Osteoblast (primary cell): ENCODE data around the gene KLK14. TPM values are rescaled to one million over a fixed set of nuclear protein-coding genes. Genes with fewer than 3 reads are reported as not detected.

Experiments
- DNase-seq: peaks from one replicate; pipeline ENCODE4 v3.0.0; 2011; ENCODE audit warnings: low spot score, mixed read lengths; ENCODE audit not compliant: insufficient read length; ENCODE audit errors: missing footprints
- H2AFZ ChIP-seq: 2 replicates; pipeline ENCODE4 v1.6.0; 2011; ENCODE audit warnings: mild to moderate bottlenecking, low read length
- H3K27ac ChIP-seq: 2 replicates; pipeline ENCODE4 v1.5.1; 2011; ENCODE audit warnings: mild to moderate bottlenecking, low read depth, low read length, moderate library complexity
- H3K27me3 ChIP-seq: 2 replicates; pipeline ENCODE4 v1.6.0; 2012; ENCODE audit warnings: mild to moderate bottlenecking, control low read depth, inconsistent platforms, low read length, moderate library complexity; ENCODE audit not compliant: insufficient read depth
- H3K36me3 ChIP-seq: 2 replicates; pipeline ENCODE4 v1.5.1; 2011; ENCODE audit warnings: mild to moderate bottlenecking, low read length, control low read depth, moderate library complexity; ENCODE audit not compliant: insufficient read depth
- H3K4me1 ChIP-seq: 2 replicates; pipeline ENCODE4 v1.5.1; 2011; ENCODE audit warnings: mild to moderate bottlenecking, low read length, control low read depth, moderate library complexity; ENCODE audit not compliant: insufficient read depth
- H3K4me2 ChIP-seq: 2 replicates; pipeline ENCODE4 v1.6.0; 2011; ENCODE audit warnings: mild to moderate bottlenecking, low read length; ENCODE audit not compliant: insufficient read depth
- H3K4me3 ChIP-seq: fragments of 200-600 bp; sonication (generic); 3 replicates; pipeline ENCODE4 v1.5.1; 2012; ENCODE audit warnings: mild to moderate bottlenecking, low read length, inconsistent platforms; ENCODE audit not compliant: insufficient read depth
- H3K79me2 ChIP-seq: 2 replicates; pipeline ENCODE4 v1.6.0; 2012; ENCODE audit warnings: mild to moderate bottlenecking, low read length, control low read depth, inconsistent platforms; ENCODE audit not compliant: insufficient read depth
- H3K9me3 ChIP-seq: 2 replicates; pipeline ENCODE4 v1.5.1; 2011; ENCODE audit warnings: low read depth, low read length, control low read depth
- H4K20me1 ChIP-seq: 2 replicates; pipeline ENCODE4 v1.6.0; 2012; ENCODE audit warnings: mild to moderate bottlenecking, low read length, control low read depth; ENCODE audit not compliant: insufficient read depth
- total RNA-seq: library from RNA; depleted of rRNA; stranded (reverse); fragments of >200 nt; gene quantifications from 2 replicates; pipeline ENCODE4 v1.2.3, GENCODE V29; 2012
- TF ChIP-seq, protein P1 (sequence below): IDR thresholded peaks from 2 replicates; pipeline ENCODE4 v1.5.1; 2011; ENCODE audit warnings: mild to moderate bottlenecking, low read depth, low read length, moderate library complexity; ENCODE audit errors: extremely low read depth

Gene KLK14
- total RNA-seq, 1 donor, result not detected

DNA sequence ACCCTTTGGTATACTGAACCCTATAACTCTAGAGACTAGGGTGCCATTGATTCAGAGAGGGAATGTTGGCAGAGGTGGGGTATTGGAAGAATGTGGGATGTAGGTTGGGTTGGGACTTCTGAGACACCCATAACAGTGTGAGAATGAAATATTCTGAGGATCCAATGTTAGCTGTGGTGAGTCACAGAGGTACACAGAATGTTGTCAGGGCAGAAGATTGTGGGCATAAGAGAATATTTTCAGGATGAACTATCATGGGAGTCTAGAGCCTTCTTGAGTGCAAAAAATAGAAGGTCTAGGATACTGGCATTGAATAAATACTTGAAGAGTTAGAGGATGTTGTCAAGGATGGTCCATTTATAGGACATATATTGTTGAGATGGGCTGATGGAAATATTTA lies 26.8 kb downstream of the KLK14 start:
- peak; percentile 43 for DNase-seq
- TF ChIP-seq, protein P1, sequence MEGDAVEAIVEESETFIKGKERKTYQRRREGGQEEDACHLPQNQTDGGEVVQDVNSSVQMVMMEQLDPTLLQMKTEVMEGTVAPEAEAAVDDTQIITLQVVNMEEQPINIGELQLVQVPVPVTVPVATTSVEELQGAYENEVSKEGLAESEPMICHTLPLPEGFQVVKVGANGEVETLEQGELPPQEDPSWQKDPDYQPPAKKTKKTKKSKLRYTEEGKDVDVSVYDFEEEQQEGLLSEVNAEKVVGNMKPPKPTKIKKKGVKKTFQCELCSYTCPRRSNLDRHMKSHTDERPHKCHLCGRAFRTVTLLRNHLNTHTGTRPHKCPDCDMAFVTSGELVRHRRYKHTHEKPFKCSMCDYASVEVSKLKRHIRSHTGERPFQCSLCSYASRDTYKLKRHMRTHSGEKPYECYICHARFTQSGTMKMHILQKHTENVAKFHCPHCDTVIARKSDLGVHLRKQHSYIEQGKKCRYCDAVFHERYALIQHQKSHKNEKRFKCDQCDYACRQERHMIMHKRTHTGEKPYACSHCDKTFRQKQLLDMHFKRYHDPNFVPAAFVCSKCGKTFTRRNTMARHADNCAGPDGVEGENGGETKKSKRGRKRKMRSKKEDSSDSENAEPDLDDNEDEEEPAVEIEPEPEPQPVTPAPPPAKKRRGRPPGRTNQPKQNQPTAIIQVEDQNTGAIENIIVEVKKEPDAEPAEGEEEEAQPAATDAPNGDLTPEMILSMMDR, result no peak
- no peak overlapping the region for H3K4me3 ChIP-seq
- no peak overlapping the region for H3K4me2 ChIP-seq
- H2AFZ ChIP-seq, result no peak overlapping the region
- H3K4me1 ChIP-seq, result no peaks in the 10 kb centered on the region
- no peaks in the 10 kb centered on the region for H3K9me3 ChIP-seq
- no peaks in the 10 kb centered on the region for H3K36me3 ChIP-seq
- no peaks in the 10 kb centered on the region for H3K79me2 ChIP-seq
- no peaks in the 10 kb centered on the region for H4K20me1 ChIP-seq
- peaks cover 9% of the 10 kb centered on the region for H3K27me3 ChIP-seq
- H3K27ac ChIP-seq, result no peak overlapping the region

DNA sequence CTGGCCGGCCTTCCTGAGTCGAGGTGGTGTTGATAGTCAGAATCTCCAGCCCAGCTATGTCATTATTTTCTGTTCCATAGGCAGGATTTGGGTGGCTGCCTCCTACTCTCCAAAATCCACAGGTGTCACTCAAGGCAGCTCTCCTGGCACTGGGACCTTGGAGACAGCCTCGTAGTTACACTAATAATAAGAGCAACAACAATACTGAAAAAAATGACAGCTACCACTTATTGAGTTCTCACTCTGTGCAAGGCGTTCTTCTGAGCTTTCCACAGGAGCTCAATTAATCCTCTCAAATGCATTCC lies 35.7 kb downstream of the KLK14 start:
- no peak for DNase-seq
- Histone ChIP-seq H3K4me1 (no peaks in the 10 kb centered on the region), H3K27ac (no peak overlapping the region), H3K4me3 (no peak overlapping the region), H3K27me3 (peaks cover 7% of the 10 kb centered on the region), H4K20me1 (no peaks in the 10 kb centered on the region), H3K79me2 (no peaks in the 10 kb centered on the region), H3K36me3 (no peaks in the 10 kb centered on the region), H2AFZ (no peak overlapping the region), H3K9me3 (no peaks in the 10 kb centered on the region), H3K4me2 (no peak overlapping the region)
- TF ChIP-seq, protein P1, result no peak

DNA sequence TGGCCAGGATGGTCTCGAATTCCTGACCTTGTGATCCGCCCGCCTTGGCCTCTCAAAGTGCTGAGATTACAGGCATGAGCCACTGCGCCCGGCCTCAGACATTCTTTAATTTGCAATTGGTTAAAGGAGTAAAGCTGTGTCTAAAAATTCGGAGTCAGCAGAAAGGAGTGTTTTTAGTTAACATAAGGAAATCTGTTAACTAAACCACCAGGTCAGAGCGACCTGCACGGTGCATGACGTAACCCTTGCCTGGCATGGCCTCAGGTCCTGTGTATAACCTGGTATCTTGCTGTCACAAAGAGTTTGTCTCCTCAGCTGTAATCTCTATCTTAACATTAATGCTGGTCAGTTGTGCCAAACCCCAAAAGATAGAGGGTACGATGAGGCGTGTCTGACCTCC lies 38.4 kb downstream of the KLK14 start:
- no peak overlapping the region for H2AFZ ChIP-seq
- H3K27ac ChIP-seq, result no peak overlapping the region
- H3K4me2 ChIP-seq, result no peak overlapping the region
- no peaks in the 10 kb centered on the region for H3K4me1 ChIP-seq
- H3K27me3 ChIP-seq, result peaks cover 7% of the 10 kb centered on the region
- TF ChIP-seq, protein P1, result no peak
- H3K9me3 ChIP-seq, result no peaks in the 10 kb centered on the region
- H3K4me3 ChIP-seq, result no peak overlapping the region
- H3K79me2 ChIP-seq, result no peaks in the 10 kb centered on the region
- H4K20me1 ChIP-seq, result no peaks in the 10 kb centered on the region
- no peaks in the 10 kb centered on the region for H3K36me3 ChIP-seq
- peak; percentile 19 for DNase-seq

DNA sequence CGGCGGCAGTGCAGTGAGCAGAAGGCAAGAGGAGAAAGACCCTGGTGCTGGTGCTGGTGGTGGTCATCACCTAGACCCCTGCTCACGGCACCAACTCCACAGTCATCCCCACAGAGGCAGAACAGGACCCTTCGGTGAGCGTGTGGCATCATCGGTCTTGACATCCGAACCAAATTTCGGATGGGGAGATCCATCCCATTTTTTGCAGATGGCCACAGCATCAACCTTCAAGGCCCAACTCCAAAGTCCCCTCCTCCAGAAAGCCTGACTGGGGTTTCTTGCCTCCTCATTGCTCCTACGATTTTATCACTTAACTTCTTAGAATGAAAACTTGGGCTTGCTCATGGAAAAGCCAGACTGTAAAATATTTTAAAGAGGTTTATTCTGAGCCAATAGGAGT lies 39.2 kb downstream of the KLK14 start:
- Histone ChIP-seq H4K20me1 (no peaks in the 10 kb centered on the region), H3K79me2 (no peaks in the 10 kb centered on the region), H3K36me3 (no peaks in the 10 kb centered on the region), H3K4me2 (no peak overlapping the region), H3K4me1 (no peaks in the 10 kb centered on the region), H3K27ac (no peak overlapping the region), H3K27me3 (peaks cover 7% of the 10 kb centered on the region), H3K9me3 (no peaks in the 10 kb centered on the region), H3K4me3 (no peak overlapping the region), H2AFZ (no peak overlapping the region)
- TF ChIP-seq, protein P1, result no peak
- DNase-seq, result peak; percentile 32
